MV-4-11 (cell line): ENCODE data around the gene LCE6A.

ENCODE experiments used
- DNase-seq: peaks from one replicate; lab custom pipeline; 2025; lab: John Stamatoyannopoulos, UW

The LCE6A gene, protein sequence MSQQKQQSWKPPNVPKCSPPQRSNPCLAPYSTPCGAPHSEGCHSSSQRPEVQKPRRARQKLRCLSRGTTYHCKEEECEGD

DNA sequence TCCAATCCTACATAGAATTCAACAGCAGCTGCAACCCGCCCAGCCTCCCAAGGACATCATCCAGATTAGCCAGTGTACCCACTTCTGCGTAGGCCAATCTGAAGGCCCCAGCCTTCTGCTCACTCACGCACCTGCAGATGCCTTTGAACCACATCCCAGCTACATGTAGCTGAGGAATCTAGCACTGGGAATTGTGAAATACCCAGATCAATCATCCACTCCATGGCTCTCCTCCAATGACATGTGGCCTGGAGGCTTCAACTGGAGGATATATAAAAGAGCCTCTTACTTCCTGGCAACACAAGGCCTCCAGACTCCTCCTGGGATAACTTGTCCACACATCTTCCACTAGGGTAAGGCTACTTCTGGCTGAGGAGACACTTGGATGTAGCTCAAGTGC lies at the start of gene LCE6A:
TSS of gene LCE6A (plus strand) at position 301 of the 400 bp plus-strand sequence. CDS start 665 bp downstream, outside the sequence.
- no peak for DNase-seq

GRCh38 chr1:152795686-152796085 lies 47.0 kb upstream of the LCE6A start:
- no peak for DNase-seq

DNA sequence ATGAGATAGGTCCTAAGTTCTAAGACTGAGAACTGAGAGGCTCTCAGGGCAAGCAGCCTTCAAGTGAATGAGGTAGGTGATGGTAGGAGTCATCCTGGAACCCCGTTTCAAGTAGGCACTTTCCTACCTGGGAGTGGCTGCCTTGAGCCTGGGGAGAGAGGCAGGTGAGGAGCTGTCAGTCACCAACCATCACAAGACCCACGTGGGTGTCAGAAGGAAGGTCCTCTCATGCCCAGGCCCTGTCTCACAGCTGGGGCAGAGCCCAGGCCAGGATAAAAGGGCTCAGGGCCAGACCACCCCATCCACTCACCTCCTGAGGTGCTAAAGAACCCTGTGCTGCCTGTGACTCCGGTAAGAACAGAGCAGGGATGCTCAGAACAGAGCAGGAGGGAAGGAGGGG lies 46.2 kb upstream of the LCE6A start, which contains the start of gene LCE1D:
TSS of gene LCE1D (plus strand) at position 301 of the 400 bp plus-strand sequence. CDS start 1,074 bp downstream, outside the sequence.
- no peak for DNase-seq

DNA sequence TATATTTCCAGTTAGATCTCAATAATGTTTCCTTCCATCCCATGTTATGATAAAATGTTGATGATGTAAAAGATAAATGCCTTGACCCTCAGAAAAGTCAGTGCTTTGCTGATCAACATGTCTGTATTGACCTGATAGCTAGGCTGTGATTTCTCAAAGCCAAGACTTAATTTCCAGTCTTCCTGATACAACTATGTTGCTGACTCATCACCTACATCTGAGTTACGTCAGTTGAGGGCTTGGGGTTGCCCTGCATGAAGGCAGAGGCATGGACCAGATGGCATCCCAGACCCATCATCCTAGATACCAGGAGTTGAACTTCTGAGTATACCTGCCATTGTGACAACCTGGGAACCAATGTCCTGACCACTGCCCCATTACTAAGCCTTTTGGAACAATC lies 41.3 kb upstream of the LCE6A start:
- no peak for DNase-seq

- no peak for DNase-seq
Observed at GRCh38 chr1:152806576-152806975, 36.1 kb upstream of the LCE6A start, which contains the start of gene LCE1C. TSS of gene LCE1C (minus strand) at chr1:152806651. CDS start at chr1:152805478, 1,173 bp downstream.

DNA sequence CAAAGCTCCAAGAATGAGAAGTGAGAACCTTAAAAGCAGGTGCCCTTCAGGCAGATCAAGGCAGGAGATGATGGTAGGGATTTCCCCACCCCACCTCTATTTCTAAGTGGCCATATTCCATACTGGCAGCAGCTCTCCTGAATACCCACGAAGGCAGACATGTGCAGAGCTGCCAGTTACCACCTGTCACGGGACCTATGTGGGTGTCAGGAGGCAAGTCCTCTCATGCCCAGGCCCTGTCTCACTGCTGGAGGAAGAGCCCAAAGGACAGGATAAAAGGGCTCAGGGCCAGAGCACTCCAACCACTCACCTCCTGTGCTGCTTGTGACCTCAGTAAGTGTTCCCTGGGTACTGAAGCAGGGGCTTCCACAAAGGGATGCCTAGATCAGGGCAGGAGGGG lies 31.6 kb upstream of the LCE6A start:
- no peak for DNase-seq

- DNase-seq: no peak
Observed at GRCh38 chr1:152811671-152812070, 31.0 kb upstream of the LCE6A start, which contains the start of gene LCE1B. TSS of gene LCE1B (plus strand) at chr1:152811971. CDS start at chr1:152812447, 476 bp downstream.

DNA sequence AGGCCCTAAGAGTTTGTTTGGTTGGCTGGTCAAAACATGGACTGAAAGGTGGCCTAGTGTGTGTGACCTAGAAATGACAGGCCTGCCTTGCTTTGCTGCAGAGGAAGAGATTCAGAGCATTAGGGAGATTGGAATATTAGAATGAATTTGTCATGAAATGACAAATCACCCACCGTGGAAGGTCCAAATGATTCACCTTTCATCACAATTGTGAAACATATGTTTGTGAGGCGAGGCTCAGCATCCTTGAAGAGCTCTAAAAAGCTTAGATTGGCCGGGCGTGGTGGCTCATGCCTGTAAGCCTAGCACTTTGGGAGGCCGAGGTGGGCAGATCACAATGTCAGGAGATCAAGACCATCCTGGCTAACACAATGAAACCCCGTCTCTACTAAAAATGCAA lies 25.3 kb upstream of the LCE6A start:
- DNase-seq: no peak

DNA sequence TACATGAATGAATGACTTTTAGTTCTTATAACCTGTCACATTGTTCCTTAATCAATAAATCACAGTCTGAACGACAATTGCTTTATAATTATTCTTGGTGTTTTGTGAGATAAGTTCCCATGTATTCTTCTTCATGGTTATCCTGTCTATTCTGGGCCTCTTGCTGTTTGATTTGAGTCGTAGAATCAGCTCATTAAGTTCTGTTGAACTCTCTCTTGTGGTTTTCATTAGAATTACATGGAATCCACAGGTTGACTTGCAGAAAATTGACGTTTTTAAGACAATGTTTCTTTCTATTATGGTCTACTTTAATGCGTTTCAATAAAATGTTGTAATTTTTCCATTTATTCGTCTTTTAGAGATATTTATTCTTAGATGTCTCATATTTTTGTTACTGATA lies 19.4 kb upstream of the LCE6A start:
- no peak for DNase-seq

DNA sequence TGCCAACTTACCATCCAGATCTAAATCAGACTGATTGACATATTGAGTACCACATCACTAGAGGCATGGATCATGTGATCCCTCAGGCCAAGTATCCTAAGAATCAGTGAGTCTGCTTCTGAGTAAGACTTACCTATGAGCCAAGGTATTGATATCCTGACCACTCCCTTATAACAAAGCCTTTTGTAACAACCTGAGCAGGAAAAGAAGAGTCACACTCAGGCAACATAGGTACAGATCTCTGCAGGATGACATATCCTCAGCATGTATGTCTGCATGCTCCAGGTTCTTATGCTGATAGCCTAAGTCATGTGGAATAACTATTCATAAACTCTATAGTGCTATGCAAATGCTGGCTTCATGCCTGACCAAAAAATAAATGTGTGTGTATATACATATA lies 17.7 kb upstream of the LCE6A start:
- DNase-seq: no peak

- DNase-seq: no peak
Observed at GRCh38 chr1:152827173-152827572, 15.5 kb upstream of the LCE6A start, which contains the start of gene LCE1A. TSS of gene LCE1A (plus strand) at chr1:152827473. CDS start at chr1:152827473, 0 bp downstream.

DNA sequence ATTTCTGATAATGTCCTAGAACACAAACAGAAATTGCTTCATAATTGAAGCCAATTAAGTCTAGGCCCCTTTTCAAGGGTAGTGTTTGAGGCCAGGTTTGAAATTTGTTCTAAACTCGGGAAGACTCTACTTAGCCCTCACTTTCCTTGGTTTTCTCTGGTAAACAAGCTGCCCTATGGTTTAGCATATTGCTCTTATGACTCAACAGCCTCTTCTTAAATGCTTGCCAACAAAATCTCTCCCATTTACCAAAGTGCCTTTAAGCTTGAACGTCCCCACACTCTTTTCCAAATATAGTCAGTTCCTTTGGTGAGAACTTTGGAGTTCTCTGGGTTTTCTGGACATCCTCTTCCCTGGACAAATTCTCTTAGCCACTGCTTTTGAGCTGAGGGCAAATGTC lies 5.8 kb upstream of the LCE6A start:
- no peak for DNase-seq

GRCh38 chr1:152855661-152856060 lies 13.0 kb downstream of the LCE6A start:
- no peak for DNase-seq

DNA sequence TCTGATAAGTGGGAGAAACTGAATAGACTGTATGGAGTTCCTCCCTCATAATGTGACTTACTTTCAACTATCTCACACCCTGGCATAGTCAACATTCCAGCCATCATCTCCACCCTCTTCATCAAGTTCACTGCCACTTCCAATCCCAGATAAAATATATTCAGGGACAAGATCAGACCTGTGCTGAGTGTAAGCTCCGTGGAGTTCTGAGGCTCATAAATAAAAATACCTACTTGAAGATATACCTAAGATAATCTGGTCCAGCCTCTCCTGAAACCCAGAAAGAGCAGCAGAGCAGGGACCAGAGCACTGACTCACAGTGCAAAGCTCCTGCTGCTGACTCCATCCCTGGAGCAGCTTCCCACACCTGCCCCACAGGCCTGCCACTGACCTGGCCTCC lies 15.4 kb downstream of the LCE6A start:
- no peak for DNase-seq

- DNase-seq: no peak
Observed at GRCh38 chr1:152859696-152860095, 17.0 kb downstream of the LCE6A start, which contains the start of gene LCE7A. TSS of gene LCE7A (plus strand) at chr1:152859996. CDS start at chr1:152860698, 702 bp downstream.

DNA sequence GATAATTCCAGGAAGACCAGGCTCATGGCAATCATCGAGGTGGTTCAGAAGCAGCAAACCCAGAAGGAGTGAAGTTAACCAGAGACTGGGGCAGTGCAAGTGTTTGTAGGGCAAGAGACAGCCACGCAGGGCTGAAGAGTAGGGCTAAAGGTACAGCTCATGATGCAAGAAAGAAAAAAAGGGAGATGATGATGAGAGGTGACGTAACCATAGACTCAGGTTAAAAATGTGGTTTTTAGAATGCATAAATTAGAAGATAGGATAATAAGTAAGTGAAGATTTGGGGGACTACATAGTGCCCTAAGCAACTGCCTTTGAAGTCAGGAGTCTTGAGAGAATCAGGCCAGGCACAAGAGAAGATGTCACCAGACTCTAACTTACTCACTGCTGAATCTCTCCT lies 17.5 kb downstream of the LCE6A start:
- no peak for DNase-seq

- DNase-seq: no peak
Observed at GRCh38 chr1:152861374-152861773, 18.7 kb downstream of the LCE6A start.

- DNase-seq: no peak
Observed at GRCh38 chr1:152864443-152864842, 21.8 kb downstream of the LCE6A start.

GRCh38 chr1:152866321-152866720 lies 23.7 kb downstream of the LCE6A start:
- no peak for DNase-seq

DNA sequence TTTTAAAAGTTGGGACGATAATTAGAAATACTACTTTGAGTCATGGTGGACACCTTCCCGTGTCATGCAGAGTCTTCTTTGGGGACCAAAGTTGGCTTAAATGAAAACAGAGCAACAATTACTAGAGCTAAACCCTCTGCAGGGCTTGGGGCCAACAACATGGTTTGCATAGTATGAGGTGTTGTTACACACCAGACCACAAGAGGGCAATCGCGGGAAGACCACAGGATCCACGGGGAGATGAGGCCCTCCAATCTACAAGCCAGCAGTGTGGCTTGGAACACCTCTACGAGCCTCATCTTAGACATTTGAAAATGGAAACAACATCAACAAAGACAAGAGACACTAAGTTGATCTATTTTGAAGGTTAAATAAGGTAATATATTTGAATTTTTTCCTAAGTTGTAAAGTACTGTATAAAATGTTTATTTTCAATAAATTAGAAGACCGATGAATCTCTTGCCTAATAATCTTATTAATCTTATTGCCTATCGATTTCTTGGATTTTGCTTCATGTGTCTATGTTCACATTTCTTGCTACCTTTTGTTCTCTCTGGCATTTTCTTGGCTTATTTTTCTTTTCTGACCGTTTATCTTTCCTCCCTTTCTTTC lies 27.3 kb downstream of the LCE6A start:
- peak; percentile 57 for DNase-seq

GRCh38 chr1:152870831-152871730 lies 28.4 kb downstream of the LCE6A start:
- peak; percentile 3 for DNase-seq

GRCh38 chr1:152871731-152872126 lies 29.1 kb downstream of the LCE6A start:
- no peak for DNase-seq

DNA sequence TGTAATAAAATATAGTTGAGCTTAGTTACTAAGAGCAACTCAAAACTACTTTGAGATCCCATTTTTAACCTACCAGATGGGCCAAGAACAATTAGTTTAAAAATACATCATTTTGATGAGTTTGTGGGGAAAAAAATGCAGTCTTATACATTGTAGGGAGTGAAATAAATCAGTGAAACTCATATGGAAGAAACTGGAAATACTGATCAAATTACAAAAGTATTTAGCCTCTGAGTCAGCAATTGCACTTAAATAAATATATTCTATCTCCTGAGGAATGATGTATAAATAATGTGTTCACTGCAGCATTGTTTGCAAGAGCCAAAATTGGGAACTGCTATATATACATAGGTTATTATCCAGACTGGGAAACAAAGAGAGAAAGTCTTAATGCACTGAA lies 30.8 kb downstream of the LCE6A start:
- DNase-seq: no peak
